Measurements from ENCODE around the gene GRIA2. TPM values are rescaled to one million over a fixed set of nuclear protein-coding genes. Genes with fewer than 3 reads are reported as not detected.
"Not testable (repeated sequence)": the region's sequence is repeated elsewhere in the genome, so short reads cannot be mapped to it uniquely, and the experiment has no call there.

Gene GRIA2
- total RNA-seq, 2 donors from 2014 or later, result 0.08 to 0.12 TPM

GRCh38 chr4:157244348-157244747 is 23.8 kb downstream of the GRIA2 start:
- ATAC-seq (no peak), DNase-seq (no peak)
- intact Hi-C loops (cut with DNase I, micrococcal nuclease), result no loop called here

DNA sequence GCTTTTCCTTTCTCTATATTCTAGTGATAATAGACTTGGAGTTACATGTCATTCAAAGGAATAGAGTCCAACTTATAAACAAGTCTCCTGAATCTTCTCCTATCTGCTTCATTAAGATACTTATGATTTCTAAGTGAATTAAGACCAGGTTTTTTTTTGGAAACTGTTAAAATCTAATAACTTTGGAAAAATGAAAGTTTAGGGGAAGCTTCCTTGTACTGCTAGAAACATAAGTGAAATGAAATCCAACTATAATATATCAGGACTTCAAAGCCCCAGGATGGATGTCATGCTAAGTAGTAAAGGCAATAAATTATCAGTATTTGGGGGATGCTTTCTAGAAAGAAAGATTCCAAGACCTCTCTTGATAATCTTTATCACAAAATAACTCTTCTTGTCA is 24.8 kb downstream of the GRIA2 start:
- ATAC-seq, result no peak
- intact Hi-C loops (cut with DNase I, micrococcal nuclease), result no loop called here

GRCh38 chr4:157246964-157247363 is 26.4 kb downstream of the GRIA2 start:
- intact Hi-C loops (cut with DNase I, micrococcal nuclease), result no loop called here
- DNase-seq, result no peak
- ATAC-seq, result no peak

More for the DNA sequence above, 24.8 kb downstream of the GRIA2 start:
- DNase-seq, result no peak

DNA sequence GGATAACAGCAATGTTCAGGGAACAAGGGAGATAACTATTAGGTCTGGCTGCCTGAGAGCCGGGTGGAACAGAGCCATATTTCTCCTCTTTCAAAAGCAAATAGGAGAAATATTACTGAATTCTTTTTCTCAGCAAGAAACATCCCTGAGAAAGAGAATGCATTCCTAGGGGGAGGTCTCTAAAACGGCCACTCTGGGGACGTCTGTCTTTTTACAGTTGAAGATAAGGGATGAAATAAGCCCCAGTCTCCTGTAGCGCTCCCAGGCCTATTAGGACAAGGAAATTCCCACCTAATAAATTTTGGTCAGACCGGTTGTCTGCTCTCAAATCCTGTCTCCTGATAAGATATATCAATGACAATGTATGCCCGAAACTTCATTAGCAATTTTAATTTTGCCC is 37.6 kb downstream of the GRIA2 start:
- intact Hi-C loops (cut with DNase I, micrococcal nuclease); DNase-seq; ATAC-seq: not testable (repeated sequence)

DNA sequence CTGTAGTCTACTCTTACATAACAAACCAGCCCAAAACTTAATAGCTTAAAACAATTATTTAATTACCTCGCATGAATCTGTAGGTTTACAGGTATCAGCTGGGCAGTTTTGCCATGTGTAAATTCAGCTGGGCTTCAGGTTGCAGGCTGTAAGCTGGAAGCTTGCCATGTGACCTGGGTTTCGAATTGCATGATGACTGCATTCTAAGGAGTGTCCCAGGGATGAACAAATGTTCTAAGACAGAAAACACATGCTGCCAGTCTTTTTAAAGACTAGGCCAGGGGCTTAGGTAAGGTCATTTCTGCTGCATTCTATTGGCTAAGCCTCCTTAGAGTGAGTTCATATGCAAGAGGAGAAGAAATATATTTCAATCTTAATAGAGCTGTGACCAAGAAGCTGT is 44.8 kb downstream of the GRIA2 start:
- ATAC-seq, result no peak
- DNase-seq, result no peak
- intact Hi-C loops (cut with DNase I, micrococcal nuclease), result no loop called here

- DNase-seq (no peak), ATAC-seq (no peak)
- intact Hi-C loops (cut with DNase I, micrococcal nuclease), result no loop called here
Measured at GRCh38 chr4:157270108-157270507, 49.6 kb downstream of the GRIA2 start.

DNA sequence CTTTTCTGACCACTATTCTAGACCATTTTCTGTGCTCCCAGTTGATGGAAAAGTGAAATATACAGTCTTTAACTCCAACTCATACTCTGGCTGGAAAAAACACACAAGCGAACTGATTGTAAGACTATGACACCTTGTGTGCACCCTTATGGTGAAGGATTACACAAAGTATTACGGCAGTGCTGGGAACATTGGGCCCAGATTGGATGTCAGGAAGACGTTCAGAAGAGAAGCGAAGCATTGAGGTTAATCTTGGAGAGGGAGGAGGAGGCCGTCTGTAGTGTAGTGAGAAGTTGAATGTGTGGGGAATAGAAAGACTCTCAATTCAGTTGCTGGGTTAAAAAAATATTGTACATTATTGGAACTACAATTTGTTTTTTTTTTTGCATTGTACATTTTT is 50.0 kb downstream of the GRIA2 start:
- DNase-seq (no peak), ATAC-seq (no peak)
- intact Hi-C loops (cut with DNase I, micrococcal nuclease), result no loop called here

- no peak for DNase-seq
- intact Hi-C loops (cut with DNase I, micrococcal nuclease), result no loop called here
- no peak for ATAC-seq
Measured at GRCh38 chr4:157271166-157271869, 50.8 kb downstream of the GRIA2 start.

- no peak for ATAC-seq
- intact Hi-C loops (cut with DNase I, micrococcal nuclease), result no loop called here
Measured at GRCh38 chr4:157280673-157281072, 60.1 kb downstream of the GRIA2 start.

DNA sequence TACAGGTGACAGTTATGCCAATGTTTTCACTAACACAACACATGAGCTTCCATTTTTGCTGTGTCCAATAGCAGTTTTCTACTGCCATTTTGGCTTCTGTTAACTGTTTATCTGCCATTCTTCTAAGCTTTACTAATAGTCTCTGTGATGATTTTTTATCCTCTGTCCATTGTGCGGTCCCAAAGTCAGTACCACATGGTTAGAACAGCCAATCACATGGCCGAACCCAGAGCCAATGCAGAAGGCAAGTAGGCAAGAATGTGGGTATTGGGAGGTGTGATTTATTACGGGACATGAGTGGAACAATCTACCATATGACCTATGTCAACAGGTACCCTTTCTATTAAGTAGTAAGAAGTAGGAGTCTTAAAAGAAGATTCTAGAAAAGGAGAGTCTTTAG is 61.5 kb downstream of the GRIA2 start:
- intact Hi-C loops (cut with DNase I, micrococcal nuclease), result no loop called here
- ATAC-seq, result no peak
- no peak for DNase-seq

More at GRCh38 chr4:157280673-157281072, 60.1 kb downstream of the GRIA2 start:
- DNase-seq, result no peak

GRCh38 chr4:157287445-157287844 is 66.9 kb downstream of the GRIA2 start:
- ATAC-seq (no peak), DNase-seq (no peak)
- intact Hi-C loops (cut with DNase I, micrococcal nuclease), result no loop called here

GRCh38 chr4:157290622-157291021 is 70.1 kb downstream of the GRIA2 start:
- ATAC-seq (no peak), DNase-seq (no peak)
- intact Hi-C loops (cut with DNase I, micrococcal nuclease), result no loop called here

- ATAC-seq, result no peak
- no peak for DNase-seq
- intact Hi-C loops (cut with DNase I, micrococcal nuclease), result no loop called here
Measured at GRCh38 chr4:157291071-157291470, 70.5 kb downstream of the GRIA2 start.

GRCh38 chr4:157293673-157294072 is 73.1 kb downstream of the GRIA2 start:
- ATAC-seq (no peak), DNase-seq (no peak)
- intact Hi-C loops (cut with DNase I, micrococcal nuclease), result no loop called here

DNA sequence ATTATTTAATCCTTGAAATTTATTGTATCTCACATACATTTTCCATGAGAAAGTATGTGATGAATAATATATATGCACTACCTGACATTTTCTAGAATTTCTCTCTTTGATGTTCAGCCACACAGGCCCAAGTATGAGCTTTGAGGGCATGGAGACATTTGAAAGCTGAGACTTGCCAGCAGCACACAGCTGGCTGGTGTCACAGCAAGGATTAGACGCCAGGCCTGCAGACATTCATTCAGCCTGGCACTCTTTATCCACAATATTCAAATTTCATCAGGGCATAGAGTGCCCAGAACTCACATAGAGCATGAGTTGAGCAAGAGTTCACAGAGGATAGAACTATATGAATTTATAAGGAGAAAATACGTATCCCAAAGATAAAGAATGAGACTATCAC is 74.0 kb downstream of the GRIA2 start:
- intact Hi-C loops (cut with DNase I, micrococcal nuclease), result no loop called here
- DNase-seq, result no peak
- no peak for ATAC-seq

GRCh38 chr4:157300701-157301100 is 80.2 kb downstream of the GRIA2 start:
- DNase-seq (no peak), ATAC-seq (no peak)
- intact Hi-C loops (cut with DNase I, micrococcal nuclease), result no loop called here

DNA sequence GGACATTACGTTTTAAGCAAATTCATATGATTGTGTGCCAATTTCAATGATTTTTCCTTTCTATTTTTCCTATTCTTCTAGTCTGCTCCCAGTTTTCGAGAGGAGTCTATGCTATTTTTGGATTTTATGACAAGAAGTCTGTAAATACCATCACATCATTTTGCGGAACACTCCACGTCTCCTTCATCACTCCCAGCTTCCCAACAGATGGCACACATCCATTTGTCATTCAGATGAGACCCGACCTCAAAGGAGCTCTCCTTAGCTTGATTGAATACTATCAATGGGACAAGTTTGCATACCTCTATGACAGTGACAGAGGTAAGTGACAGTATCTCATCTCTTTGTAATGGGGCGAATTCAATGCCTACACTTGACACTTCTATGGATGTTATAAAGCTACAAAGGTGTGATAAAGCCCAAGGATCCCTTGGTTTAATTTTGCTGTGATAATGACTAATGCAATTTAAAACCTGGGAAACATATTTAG is 83.0 kb downstream of the GRIA2 start:
- intact Hi-C loops (cut with DNase I, micrococcal nuclease), result no loop called here
- ATAC-seq, result no peak

GRCh38 chr4:157304769-157305168 is 84.2 kb downstream of the GRIA2 start:
- no peak for ATAC-seq
- intact Hi-C loops (cut with DNase I, micrococcal nuclease), result no loop called here
- DNase-seq, result no peak

More for the DNA sequence above, 83.0 kb downstream of the GRIA2 start:
- DNase-seq, result no peak

GRCh38 chr4:157312702-157313101 is 92.2 kb downstream of the GRIA2 start:
- DNase-seq (no peak), ATAC-seq (no peak)
- intact Hi-C loops (cut with DNase I, micrococcal nuclease), result no loop called here

GRCh38 chr4:157314906-157315305 is 94.4 kb downstream of the GRIA2 start:
- no peak for DNase-seq
- ATAC-seq, result no peak
- intact Hi-C loops (cut with DNase I, micrococcal nuclease), result no loop called here

DNA sequence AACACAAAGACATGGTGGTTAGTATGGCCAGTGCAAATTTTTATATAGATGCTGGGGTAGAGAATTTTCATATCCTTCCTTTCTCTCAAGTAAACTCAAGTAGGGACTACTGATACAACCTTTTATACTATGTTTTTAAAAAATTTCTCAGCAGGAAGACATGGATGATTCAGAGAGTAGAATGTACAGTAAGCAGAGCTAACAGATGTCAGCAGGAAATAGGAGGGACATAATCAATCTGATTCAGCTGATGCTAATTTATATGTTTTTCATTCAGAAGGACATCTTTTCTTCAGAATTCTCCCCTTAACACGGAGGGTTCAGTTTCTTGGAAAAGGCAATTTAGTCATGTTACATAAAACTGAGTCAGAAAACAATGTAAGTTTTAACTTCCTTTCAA is 95.4 kb downstream of the GRIA2 start:
- ATAC-seq (no peak), DNase-seq (no peak)
- intact Hi-C loops (cut with DNase I, micrococcal nuclease), result no loop called here

Measured in left colon (tissue), 2 donors.